Astrocyte of the cerebellum (primary cell): ENCODE data around the gene RBP2.

Experiments
- DNase-seq: peaks from one replicate; pipeline ENCODE4 v3.0.0-alpha.2; 2011; ENCODE audit warnings: low read depth
- H3K4me3 ChIP-seq: 2 replicates; pipeline ENCODE4 v1.5.1; 2011; ENCODE audit warnings: mild to moderate bottlenecking, low read depth, low read length, moderate library complexity
- in situ Hi-C: cut with HindIII; loops from 2 replicates; pipeline ENCODE4 v1.10.0; 2017; ENCODE audit warnings: low sequenced_read_pairs
- TF ChIP-seq, protein P1 (sequence below): IDR thresholded peaks from 2 replicates; pipeline ENCODE4 v1.5.1; 2012; ENCODE audit warnings: low read length, low read depth, moderate library complexity, mild to moderate bottlenecking; ENCODE audit errors: missing control alignments

Gene RBP2

GRCh38 chr3:139476348-139476747, at the start of gene RBP2:
TSS of gene RBP2 (minus strand) at chr3:139476516. CDS start at chr3:139476459, 57 bp downstream.
- in situ Hi-C loops: no loop called here

DNA sequence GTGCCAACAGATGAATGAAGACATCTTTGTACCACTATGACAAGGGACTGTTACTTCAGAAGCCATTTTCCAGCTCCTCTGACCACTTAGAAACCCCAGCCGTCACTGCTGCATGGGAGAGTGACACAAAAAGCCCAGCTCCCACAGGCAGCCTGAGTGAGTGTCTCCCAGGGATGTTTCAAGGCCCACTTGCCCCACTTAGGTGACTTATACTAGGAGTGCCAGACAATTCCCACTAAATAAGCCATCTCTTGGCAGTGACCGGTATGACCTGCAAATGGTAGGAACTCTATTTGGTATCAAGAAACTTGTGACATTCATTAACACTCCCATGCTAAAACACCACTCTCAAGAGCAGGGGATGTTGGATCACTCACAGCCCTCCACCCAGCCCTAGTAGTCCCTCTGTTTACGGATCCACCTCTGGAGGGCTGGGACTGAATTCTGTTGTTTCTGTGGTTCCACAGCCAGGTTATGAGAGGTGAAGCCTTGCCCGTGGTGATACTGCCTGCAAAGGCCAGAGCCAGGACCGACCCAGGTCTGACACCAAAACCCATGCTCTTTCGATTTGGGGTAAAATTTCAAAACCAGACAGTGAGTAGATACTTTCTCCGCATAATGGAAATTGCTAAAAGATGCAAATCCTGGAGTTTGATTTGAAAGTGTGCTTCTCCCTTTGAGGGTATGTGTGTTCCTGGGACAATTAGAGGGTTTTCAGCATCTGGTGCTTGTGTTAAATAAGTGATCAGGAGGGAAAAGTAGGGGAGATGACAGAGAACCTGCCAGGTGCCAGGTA, 48.7 kb upstream of the RBP2 start:
- in situ Hi-C loops: no loop called here

More at GRCh38 chr3:139476348-139476747, at the start of gene RBP2:
- TF ChIP-seq, protein P1, sequence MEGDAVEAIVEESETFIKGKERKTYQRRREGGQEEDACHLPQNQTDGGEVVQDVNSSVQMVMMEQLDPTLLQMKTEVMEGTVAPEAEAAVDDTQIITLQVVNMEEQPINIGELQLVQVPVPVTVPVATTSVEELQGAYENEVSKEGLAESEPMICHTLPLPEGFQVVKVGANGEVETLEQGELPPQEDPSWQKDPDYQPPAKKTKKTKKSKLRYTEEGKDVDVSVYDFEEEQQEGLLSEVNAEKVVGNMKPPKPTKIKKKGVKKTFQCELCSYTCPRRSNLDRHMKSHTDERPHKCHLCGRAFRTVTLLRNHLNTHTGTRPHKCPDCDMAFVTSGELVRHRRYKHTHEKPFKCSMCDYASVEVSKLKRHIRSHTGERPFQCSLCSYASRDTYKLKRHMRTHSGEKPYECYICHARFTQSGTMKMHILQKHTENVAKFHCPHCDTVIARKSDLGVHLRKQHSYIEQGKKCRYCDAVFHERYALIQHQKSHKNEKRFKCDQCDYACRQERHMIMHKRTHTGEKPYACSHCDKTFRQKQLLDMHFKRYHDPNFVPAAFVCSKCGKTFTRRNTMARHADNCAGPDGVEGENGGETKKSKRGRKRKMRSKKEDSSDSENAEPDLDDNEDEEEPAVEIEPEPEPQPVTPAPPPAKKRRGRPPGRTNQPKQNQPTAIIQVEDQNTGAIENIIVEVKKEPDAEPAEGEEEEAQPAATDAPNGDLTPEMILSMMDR: no peak
- H3K4me3 ChIP-seq: no peak within 1 kb of the TSS
- no peak for DNase-seq

GRCh38 chr3:139523718-139524117, 47.4 kb upstream of the RBP2 start:
- no peak for DNase-seq
- in situ Hi-C loops: no loop called here
- no peak overlapping the region for H3K4me3 ChIP-seq
- TF ChIP-seq, protein P1: no peak

More for the DNA sequence above, 48.7 kb upstream of the RBP2 start:
- TF ChIP-seq, protein P1: no peak
- no peak for DNase-seq
- H3K4me3 ChIP-seq: no peak overlapping the region

DNA sequence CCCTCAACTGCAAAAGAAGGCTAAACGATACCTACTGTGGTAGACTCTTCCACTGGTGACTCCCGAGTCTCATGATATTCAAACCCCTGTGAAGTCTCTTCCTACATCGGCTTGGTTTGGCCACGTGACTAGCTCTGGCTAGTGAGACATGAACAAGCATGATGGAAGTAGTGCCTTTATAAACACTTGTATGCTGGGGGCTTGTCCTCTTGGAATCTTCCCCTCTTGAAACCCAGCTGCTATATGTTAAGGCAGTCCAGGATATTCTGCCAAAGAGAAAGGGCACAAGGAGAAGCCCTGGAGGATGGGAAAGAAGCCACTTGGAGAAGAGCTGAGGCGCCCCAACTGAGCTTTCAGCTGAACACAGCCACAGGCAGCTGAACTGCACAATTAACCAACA, 46.9 kb upstream of the RBP2 start:
- no peak for DNase-seq
- in situ Hi-C loops: no loop called here
- TF ChIP-seq, protein P1: no peak
- no peak overlapping the region for H3K4me3 ChIP-seq

- no peak overlapping the region for H3K4me3 ChIP-seq
- in situ Hi-C loops: no loop called here
- TF ChIP-seq, protein P1: peak; percentile 23
- no peak for DNase-seq
These were observed 46.1 kb upstream of the RBP2 start for GRCh38 chr3:139522421-139522820.

- in situ Hi-C loops: no loop called here
- no peak overlapping the region for H3K4me3 ChIP-seq
These were observed 45.5 kb upstream of the RBP2 start for GRCh38 chr3:139521816-139522215.

More at GRCh38 chr3:139521816-139522215, 45.5 kb upstream of the RBP2 start:
- TF ChIP-seq, protein P1: no peak
- no peak for DNase-seq
